Activated naive CD8-positive, alpha-beta T cell treated with anti-CD3 and anti-CD28 coated beads, Interleukin-2, amount 50 U/mL, for 16 hours (primary cell): ENCODE data around the gene ARHGEF26.
A peak's percentile ranks its signal among the peaks of the same experiment; 100 is the strongest.
"Not testable (repeated sequence)": the region's sequence is repeated elsewhere in the genome, so short reads cannot be mapped to it uniquely, and the experiment has no call there.

Experiments used
- DNase-seq: peaks from one replicate; pipeline ENCODE4 v3.0.0-alpha.2; 2020; ENCODE audit warnings: low read depth, low spot score

Gene ARHGEF26, protein sequence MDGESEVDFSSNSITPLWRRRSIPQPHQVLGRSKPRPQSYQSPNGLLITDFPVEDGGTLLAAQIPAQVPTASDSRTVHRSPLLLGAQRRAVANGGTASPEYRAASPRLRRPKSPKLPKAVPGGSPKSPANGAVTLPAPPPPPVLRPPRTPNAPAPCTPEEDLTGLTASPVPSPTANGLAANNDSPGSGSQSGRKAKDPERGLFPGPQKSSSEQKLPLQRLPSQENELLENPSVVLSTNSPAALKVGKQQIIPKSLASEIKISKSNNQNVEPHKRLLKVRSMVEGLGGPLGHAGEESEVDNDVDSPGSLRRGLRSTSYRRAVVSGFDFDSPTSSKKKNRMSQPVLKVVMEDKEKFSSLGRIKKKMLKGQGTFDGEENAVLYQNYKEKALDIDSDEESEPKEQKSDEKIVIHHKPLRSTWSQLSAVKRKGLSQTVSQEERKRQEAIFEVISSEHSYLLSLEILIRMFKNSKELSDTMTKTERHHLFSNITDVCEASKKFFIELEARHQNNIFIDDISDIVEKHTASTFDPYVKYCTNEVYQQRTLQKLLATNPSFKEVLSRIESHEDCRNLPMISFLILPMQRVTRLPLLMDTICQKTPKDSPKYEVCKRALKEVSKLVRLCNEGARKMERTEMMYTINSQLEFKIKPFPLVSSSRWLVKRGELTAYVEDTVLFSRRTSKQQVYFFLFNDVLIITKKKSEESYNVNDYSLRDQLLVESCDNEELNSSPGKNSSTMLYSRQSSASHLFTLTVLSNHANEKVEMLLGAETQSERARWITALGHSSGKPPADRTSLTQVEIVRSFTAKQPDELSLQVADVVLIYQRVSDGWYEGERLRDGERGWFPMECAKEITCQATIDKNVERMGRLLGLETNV

DNA sequence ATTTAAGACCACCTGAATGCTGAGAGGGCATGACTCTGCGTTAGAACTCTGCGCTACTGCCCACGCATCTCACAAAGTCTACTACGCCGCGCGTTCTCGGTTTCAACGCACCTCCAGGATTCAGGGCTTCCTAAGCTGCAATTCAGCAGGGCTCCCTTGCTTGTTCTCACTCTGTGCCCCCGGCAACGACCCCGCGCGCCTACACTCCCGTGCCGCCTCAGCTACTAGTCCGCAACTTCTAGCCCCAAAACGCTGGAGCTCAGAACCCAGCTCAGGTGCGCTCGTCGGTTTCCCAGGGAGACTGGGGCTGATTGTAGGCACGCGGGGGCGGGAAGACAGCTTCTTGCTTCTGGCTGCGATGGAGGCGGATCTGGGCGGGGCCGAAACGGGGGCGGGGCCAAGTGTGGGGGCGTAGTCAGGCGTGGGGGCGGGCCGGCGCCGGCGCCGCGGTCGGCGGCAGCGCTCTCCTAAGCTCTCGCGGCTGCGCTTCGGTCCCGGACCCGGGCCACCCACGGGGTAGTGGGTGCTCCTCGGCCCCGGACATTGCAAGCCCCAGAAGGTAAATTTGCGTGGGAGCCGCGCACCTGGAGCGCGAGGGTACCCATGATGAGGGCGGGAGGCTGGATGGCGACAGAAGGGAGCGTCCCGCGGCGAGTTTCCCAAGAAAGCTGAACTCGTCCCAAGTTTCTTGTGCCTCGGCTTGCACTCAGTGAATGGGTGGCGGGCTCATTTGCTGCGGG is at the start of gene ARHGEF26:
Gene ARHGEF26, plus strand, starts transcription at position 430 of the 740 bp plus-strand sequence. CDS start 603 bp downstream, outside the sequence.
- peak; percentile 17 for DNase-seq

DNA sequence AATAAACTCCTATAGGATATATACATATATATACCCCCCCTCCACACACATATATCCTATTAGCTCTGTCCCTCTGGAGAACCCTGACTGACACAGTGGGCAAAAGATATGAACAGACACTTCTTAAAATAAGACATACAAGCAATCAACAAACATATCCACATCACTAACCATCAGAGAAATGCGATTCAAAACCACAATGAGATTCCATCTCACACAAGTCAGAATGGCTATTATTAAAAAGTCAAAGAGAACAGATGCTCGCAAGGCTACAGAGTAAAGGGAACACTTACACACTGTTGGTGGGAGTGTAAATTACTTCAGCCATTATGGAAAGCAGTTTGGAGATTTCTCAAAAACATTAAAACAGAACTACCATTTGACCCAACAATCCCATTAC is 46.2 kb upstream of the ARHGEF26 start:
- no peak for DNase-seq

DNA sequence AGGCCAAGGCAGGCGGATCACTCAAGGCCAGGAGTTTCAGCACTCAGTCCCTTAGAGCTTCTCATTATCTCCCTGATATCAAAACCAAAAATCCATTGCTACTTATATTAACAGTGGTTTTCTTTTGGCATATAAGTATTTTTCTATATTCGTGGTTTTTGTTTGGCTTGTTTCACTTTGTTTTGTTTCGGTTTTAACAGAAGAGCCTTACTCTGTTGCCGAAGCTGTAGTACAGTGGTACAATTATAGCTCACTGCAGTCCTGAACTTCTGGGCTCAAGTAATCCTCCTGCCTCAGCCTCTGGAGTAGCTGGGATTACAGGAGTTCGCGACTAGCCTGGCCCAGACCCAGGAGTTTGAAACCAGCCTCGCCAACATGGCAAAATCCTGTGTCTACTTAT is 42.5 kb upstream of the ARHGEF26 start:
- DNase-seq = no peak

GRCh38 chr3:154081305-154081704 is 39.9 kb upstream of the ARHGEF26 start:
- no peak for DNase-seq

DNA sequence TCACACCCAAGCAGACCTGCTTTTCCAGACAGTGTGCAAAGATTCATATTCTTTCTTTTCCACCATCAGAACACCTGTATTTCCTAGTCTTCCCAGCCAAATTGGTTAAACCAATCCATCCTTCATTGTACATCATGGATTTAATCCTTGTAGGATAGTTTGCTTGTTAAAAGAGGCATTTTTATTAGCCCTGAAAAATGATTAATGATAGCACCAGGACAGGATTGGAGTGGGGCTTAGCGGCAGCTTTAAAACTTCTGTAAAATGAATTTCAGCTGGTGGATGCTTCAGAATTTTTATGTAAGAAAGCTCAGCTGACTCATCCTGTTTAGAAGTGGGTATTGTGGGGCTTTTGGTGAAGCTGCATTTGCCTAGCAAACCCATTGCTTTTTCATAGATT is 36.1 kb upstream of the ARHGEF26 start:
- DNase-seq = no peak

- no peak for DNase-seq
These were observed 35.4 kb upstream of the ARHGEF26 start for GRCh38 chr3:154085799-154086198.

DNA sequence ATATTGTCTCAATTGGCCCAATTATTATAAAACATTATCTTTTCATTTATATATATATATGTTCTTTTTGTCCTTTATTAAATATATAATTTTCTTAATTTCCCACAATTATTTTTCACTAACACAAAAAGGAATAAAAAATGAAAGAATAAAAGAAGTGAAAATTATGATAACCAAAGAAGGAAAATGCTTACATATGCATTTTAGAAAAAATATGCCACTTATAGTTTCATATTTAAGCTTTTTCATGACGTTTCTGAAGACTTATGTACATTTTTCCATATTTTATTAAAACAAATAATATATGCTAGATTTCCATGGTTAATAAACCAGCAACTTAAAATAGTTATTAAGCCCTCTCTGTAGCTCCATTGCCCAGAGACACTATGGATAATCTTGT is 34.9 kb upstream of the ARHGEF26 start:
- no peak for DNase-seq

DNA sequence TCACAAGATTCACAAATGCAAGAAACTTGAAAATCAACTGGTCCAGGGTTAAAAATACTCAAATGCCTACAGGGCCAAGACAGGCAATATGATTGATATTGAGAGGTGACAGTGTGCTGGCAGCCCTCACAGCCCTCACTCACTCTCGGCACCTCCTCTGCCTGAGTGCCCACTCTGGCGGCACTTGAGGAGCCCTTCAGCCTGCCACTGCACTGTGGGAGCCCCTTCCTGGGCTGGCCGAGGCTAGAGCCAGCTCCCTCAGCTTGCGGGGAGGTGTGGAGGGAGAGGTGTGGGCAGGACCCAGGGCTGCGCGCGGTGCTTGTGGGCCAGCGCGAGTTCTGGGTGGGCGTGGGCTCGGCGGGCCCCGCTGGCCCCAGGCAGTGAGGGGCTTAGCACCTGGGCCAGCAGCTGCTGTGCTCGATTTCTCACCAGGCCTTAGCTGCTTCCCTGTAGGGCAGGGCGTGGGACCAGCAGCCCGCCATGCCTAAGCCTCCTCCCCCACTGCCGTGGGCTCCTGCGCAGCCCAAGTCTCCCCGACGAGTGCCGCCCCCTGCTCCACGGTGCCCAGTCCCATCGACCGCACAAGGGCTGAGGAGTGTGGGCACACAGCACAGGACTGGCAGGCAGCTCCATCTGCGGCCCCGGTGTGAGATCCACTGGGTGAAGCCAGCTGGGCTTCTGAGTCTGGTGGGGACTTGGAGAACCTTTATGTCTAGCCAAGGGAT is 33.3 kb upstream of the ARHGEF26 start:
- not testable (repeated sequence) for DNase-seq

DNA sequence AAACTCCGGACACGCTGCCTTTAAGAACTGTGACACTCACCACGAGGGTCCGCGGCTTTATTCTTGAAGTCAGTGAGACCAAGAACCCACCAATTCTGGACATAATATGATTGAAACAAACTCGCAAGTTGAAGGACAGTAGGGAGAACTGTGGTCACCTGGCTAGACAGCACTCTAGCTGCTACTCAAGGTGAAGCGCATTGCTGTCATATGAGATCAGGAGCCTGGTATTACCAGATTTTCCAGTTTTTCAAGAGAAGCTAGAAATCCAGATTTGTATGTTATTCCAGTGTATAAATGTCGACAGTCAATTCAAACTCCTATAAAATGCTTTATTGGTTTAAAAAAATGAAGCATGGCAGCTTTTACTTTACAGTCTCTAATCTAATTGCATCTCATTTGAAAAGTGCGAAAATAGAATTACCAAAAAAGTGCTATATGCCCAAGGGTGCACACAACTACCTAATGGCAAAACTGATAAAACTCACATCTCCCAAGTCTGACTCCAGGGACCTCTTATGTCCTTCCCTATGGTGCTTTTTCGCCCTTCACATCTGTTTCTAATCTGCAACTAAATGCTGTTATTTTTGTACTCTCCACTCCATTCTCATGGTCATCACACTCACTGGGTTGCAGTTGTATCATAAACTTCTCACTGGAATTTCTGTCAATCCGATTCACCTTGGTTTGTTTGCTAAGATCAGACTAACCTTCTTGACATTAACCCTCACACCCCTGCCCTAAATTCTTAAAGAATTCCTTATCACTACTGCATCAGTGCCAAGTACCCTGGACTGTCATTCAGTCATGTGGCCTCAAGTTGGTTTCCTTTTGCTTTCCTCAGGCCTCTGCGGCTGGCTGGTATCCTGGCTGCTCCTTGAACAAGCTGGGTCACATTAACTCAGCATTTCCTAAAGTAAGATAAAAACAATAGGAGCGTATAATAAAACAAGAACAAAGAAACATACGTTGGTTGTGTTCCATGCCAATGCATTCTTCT is 31.5 kb upstream of the ARHGEF26 start:
- no peak for DNase-seq

GRCh38 chr3:154094051-154094450 is 27.1 kb upstream of the ARHGEF26 start:
- DNase-seq = no peak

DNA sequence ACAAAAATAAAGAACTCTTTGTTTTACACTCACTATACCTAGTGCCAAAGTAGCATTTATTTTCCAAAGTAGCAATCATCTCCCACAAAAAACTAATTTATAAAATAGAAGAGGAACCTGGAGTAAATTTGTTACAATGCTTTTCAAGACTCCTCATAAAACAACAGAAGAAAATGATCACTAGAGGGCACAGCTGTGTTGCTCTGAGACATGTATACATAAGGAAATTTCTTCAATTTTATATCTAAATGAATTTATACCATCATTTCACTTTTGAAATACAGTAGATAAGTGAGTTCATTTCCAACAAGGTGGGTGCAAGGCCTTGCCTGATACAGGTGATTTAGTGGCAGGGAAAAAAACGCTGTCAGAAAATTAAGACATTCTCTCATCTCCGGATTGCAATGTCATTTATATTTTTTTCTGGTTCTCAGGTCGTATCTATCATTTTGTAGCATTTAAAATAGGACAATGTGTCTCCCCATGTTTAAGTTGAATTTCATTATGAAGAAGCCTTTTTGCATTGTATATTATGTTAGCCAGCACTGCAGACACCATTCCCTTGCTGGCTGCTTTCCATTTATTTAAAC is 25.3 kb upstream of the ARHGEF26 start:
- DNase-seq = no peak

GRCh38 chr3:154098376-154098775 is 22.8 kb upstream of the ARHGEF26 start:
- no peak for DNase-seq

DNA sequence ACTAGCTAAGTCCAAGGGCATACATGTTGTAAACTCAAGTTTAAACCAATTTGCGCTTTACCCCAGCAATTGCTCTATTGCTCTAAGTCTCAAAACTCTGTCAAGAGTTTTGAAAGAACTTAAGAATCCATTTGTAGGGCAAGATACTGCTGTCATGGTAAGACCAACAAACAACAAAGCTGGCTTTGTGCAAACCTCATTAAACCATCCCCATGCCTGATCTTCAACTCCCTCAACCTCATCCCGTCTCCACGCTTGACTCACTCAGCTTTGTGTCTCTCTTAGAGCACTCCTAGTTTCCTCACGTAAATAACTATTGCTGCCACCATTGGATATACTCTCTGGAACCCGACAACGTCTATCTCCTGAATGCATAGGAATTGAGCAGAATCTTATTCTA is 20.6 kb upstream of the ARHGEF26 start:
- DNase-seq = no peak

DNA sequence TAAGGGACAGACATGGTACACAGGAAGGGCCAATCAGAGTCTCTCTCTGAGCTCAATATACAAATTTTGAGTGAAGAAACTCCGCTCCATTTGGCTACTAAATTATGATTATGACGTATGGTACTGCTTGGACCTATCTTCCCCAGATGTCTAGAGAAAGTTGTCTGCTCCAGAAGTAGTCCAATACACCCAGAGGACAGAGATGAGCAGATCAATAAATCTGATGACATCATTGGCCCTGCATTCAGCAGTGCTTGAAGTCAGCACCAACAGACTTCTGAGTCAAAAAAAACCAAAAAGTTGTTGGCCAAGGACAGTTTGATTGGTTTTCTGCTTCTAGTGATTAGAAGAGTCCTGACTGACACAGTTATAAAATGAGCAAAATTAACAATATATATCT is 19.9 kb upstream of the ARHGEF26 start:
- no peak for DNase-seq

GRCh38 chr3:154102225-154102624 is 19.0 kb upstream of the ARHGEF26 start:
- DNase-seq = no peak

- no peak for DNase-seq
These were observed 15.8 kb upstream of the ARHGEF26 start for GRCh38 chr3:154105218-154105975.

GRCh38 chr3:154111365-154111935 is 9.7 kb upstream of the ARHGEF26 start:
- no peak for DNase-seq

- no peak for DNase-seq
These were observed 8.9 kb upstream of the ARHGEF26 start for GRCh38 chr3:154112146-154112852.
